Peyer's patch (tissue), 4 donors: ENCODE measurements around the gene TFCP2L1.

Experiments
- POLR2A ChIP-seq, 2 donors: fragments of 450-650 bp; IDR thresholded peaks; one replicate each; pipeline ENCODE4 v1.5.1; 2017; ENCODE audit warnings: antibody characterized with exemption in 2 of 2, mild to moderate bottlenecking in 2 of 2, moderate library complexity in 2 of 2
- TF ChIP-seq, protein P1 (sequence below), 6 experiments: fragments of 450-650 bp in 4 of 6; fragments of 200-600 bp in 2 of 6; sonication (generic) in 1 of 6; IDR thresholded peaks; one replicate each; pipeline ENCODE4 v1.5.1; 2017 to 2019; ENCODE audit warnings: antibody characterized with exemption in 6 of 6, mild to moderate bottlenecking in 3 of 6, moderate library complexity in 1 of 6

GRCh38 chr2:121287956-121288355, 3.0 kb upstream of the TFCP2L1 start:
- TF ChIP-seq, protein P1, sequence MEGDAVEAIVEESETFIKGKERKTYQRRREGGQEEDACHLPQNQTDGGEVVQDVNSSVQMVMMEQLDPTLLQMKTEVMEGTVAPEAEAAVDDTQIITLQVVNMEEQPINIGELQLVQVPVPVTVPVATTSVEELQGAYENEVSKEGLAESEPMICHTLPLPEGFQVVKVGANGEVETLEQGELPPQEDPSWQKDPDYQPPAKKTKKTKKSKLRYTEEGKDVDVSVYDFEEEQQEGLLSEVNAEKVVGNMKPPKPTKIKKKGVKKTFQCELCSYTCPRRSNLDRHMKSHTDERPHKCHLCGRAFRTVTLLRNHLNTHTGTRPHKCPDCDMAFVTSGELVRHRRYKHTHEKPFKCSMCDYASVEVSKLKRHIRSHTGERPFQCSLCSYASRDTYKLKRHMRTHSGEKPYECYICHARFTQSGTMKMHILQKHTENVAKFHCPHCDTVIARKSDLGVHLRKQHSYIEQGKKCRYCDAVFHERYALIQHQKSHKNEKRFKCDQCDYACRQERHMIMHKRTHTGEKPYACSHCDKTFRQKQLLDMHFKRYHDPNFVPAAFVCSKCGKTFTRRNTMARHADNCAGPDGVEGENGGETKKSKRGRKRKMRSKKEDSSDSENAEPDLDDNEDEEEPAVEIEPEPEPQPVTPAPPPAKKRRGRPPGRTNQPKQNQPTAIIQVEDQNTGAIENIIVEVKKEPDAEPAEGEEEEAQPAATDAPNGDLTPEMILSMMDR (IDR thresholded peaks at IDR 0.05), result no peak
- TF ChIP-seq POLR2A (IDR thresholded peaks at IDR 0.05), result no peak
